ENCODE results near the gene CROCC.
A peak's percentile ranks its signal among the peaks of the same experiment; 100 is the strongest.
"Not testable (repeated sequence)": the region's sequence is repeated elsewhere in the genome, so short reads cannot be mapped to it uniquely, and the experiment has no call there.

Gene CROCC

GRCh38 chr1:16905868-16906702 lies 15.6 kb upstream of the CROCC start:
- no peak for DNase-seq
- H3K27ac Mint-ChIP-seq, result no peak overlapping the region
- no peaks in the 10 kb centered on the region for H3K9me3 Mint-ChIP-seq
- peaks cover 34% of the 10 kb centered on the region for H3K4me1 Mint-ChIP-seq (ENCODE audit: low read depth)
- H3K4me3 Mint-ChIP-seq, result no peak overlapping the region
- H3K27me3 Mint-ChIP-seq, result no peaks in the 10 kb centered on the region
- H3K36me3 Mint-ChIP-seq (ENCODE audit: low read depth), result no peaks in the 10 kb centered on the region

GRCh38 chr1:16906873-16907272 lies 14.9 kb upstream of the CROCC start:
- H3K9me3 Mint-ChIP-seq, result no peaks in the 10 kb centered on the region
- H3K4me1 Mint-ChIP-seq (ENCODE audit: low read depth), result peaks cover 28% of the 10 kb centered on the region
- no peak for DNase-seq
- no peak overlapping the region for H3K27ac Mint-ChIP-seq
- H3K27me3 Mint-ChIP-seq, result no peaks in the 10 kb centered on the region
- H3K4me3 Mint-ChIP-seq, result no peak overlapping the region
- no peaks in the 10 kb centered on the region for H3K36me3 Mint-ChIP-seq (ENCODE audit: low read depth)

- no peak overlapping the region for H3K27ac Mint-ChIP-seq
- H3K9me3 Mint-ChIP-seq, result no peaks in the 10 kb centered on the region
- H3K36me3 Mint-ChIP-seq (ENCODE audit: low read depth), result no peaks in the 10 kb centered on the region
- no peaks in the 10 kb centered on the region for H3K27me3 Mint-ChIP-seq
- H3K4me3 Mint-ChIP-seq, result no peak overlapping the region
- H3K4me1 Mint-ChIP-seq (ENCODE audit: low read depth), result peaks cover 30% of the 10 kb centered on the region
- no peak for DNase-seq
Measured at GRCh38 chr1:16907870-16908758, 13.6 kb upstream of the CROCC start.

GRCh38 chr1:16911851-16912721 lies 9.6 kb upstream of the CROCC start:
- H3K9me3 Mint-ChIP-seq; H3K4me3 Mint-ChIP-seq; H3K27me3 Mint-ChIP-seq; H3K27ac Mint-ChIP-seq; H3K36me3 Mint-ChIP-seq (ENCODE audit: low read depth): not testable (repeated sequence)
- peaks cover 43% of the 10 kb centered on the region for H3K4me1 Mint-ChIP-seq (ENCODE audit: low read depth)
- DNase-seq, result peak; percentile 43

DNA sequence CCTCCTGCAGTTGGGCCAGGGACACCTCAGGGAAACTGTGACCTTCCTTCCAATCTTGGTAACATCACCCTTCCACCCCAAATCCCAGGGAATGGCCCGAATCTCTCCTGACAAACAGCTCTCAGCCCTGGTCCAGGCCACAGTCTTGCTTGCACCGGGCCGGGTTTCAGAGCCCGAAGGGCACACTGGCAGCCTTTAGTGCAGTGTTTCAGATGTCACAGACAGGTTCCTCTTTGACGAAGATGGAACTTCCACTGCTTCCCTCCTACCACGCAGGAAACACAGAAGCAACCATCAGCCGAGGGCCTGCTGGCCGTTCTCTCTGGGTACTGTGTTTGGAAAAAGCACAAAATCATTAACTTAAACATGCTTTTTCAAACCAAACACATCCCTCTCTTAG lies 9.0 kb upstream of the CROCC start:
- H3K36me3 Mint-ChIP-seq (ENCODE audit: low read depth); H3K9me3 Mint-ChIP-seq; H3K27me3 Mint-ChIP-seq; H3K27ac Mint-ChIP-seq; DNase-seq: not testable (repeated sequence)
- peaks cover 38% of the 10 kb centered on the region for H3K4me1 Mint-ChIP-seq (ENCODE audit: low read depth)
- H3K4me3 Mint-ChIP-seq, result peak overlapping the region; percentile 75

DNA sequence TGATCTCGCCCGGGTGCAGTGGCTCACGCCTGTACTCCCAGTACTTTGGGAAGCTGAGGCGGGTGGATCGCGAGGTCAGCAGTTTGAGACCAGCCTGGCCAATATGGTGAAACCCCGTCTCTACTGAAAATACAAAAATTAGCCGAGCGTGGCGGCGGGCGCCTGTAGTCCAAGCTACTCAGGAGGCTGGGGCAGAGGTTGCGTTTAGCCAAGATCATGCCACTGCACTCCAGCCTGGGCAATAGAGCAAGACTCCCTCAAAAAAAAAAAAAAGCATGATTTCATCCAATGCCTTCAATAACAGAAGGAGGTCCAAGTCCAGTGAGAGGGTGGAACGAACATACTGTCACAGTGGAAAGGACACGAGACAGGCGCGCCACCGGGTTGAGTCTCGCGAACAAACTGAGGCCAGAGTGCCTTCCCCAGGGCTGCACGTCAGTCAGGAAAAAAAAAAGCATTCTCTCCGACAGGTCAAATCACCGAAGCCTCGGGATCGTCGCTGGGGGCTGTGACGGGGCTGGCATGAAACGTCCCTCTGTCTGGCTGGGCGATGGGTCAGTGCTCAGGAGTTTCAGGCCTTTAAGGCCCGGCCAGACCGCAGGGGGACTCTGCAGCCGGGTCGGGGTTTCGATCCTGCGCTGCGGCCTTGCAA lies 8.4 kb upstream of the CROCC start:
- Mint-ChIP-seq H3K36me3 (ENCODE audit: low read depth) (no peaks in the 10 kb centered on the region), H3K27ac (peak overlapping the region; percentile 67), H3K27me3 (no peaks in the 10 kb centered on the region), H3K4me1 (ENCODE audit: low read depth) (peaks cover 37% of the 10 kb centered on the region), H3K9me3 (no peaks in the 10 kb centered on the region), H3K4me3 (peak overlapping the region; percentile 75)
- DNase-seq, result no peak

GRCh38 chr1:16913833-16914662 lies 7.7 kb upstream of the CROCC start:
- H3K36me3 Mint-ChIP-seq (ENCODE audit: low read depth), result no peaks in the 10 kb centered on the region
- peak overlapping the region; percentile 76 for H3K27ac Mint-ChIP-seq
- peak; percentile 99 for DNase-seq
- no peaks in the 10 kb centered on the region for H3K9me3 Mint-ChIP-seq
- peaks cover 35% of the 10 kb centered on the region for H3K4me1 Mint-ChIP-seq (ENCODE audit: low read depth)
- no peaks in the 10 kb centered on the region for H3K27me3 Mint-ChIP-seq
- H3K4me3 Mint-ChIP-seq, result peak overlapping the region; percentile 87

DNA sequence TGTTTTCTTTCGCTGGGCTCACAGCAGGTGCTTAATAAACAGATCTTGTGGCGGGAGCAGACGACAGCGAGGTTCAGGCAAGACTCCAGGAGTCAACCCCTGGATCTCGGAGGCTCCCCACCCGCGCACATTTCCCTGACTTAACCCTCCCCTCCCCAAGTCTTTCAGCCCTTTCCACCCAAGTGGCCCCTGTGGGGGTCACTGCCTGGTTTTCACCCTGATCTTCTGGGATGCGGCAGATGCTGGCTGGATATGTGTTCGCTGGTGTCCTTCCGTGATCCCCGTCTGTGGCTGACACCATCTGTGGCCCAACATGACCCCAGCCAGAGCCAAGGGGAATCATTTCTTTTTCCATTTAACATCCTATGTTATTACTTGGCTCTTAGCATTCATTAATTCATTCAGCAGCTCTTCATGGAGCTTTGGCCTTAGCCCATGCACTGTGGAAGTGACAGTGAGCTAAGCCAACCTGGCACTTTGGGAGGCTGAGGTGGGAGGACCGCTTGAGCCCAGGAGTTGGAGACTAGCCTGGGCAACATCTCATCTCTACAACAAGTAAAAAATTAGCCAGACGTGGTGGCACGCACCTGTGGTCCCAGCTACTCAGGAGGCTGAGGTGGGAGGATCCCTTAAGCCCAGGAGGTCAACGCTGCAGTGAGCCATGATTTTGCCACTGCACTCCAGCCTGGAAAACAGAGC lies 6.7 kb upstream of the CROCC start:
- H3K9me3 Mint-ChIP-seq; H3K27me3 Mint-ChIP-seq; DNase-seq; H3K36me3 Mint-ChIP-seq (ENCODE audit: low read depth): not testable (repeated sequence)
- H3K4me3 Mint-ChIP-seq, result peak overlapping the region; percentile 87
- H3K4me1 Mint-ChIP-seq (ENCODE audit: low read depth), result peaks cover 33% of the 10 kb centered on the region
- peak overlapping the region; percentile 76 for H3K27ac Mint-ChIP-seq

DNA sequence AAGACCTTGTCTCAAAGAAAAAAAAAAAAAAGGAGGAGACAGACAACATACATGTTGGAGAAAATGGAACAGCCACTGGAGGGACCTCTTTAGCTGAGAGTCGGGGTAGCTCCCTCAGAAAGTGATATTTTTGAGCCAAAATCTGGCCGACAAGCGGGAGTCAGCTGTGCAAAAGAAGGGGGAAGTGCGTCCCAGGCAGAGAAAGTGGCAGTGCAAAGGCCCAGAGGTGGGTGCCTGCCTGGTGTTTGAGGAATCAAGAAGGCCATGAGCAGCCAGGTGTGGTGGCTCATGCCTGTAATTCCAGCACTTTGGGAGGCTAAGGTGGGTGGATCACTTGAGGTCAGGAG lies 6.1 kb upstream of the CROCC start:
- Mint-ChIP-seq H3K9me3 (no peaks in the 10 kb centered on the region), H3K36me3 (ENCODE audit: low read depth) (no peaks in the 10 kb centered on the region), H3K27ac (peak overlapping the region; percentile 76), H3K4me1 (ENCODE audit: low read depth) (peaks cover 33% of the 10 kb centered on the region), H3K27me3 (no peaks in the 10 kb centered on the region), H3K4me3 (peak overlapping the region; percentile 87)
- DNase-seq, result no peak

DNA sequence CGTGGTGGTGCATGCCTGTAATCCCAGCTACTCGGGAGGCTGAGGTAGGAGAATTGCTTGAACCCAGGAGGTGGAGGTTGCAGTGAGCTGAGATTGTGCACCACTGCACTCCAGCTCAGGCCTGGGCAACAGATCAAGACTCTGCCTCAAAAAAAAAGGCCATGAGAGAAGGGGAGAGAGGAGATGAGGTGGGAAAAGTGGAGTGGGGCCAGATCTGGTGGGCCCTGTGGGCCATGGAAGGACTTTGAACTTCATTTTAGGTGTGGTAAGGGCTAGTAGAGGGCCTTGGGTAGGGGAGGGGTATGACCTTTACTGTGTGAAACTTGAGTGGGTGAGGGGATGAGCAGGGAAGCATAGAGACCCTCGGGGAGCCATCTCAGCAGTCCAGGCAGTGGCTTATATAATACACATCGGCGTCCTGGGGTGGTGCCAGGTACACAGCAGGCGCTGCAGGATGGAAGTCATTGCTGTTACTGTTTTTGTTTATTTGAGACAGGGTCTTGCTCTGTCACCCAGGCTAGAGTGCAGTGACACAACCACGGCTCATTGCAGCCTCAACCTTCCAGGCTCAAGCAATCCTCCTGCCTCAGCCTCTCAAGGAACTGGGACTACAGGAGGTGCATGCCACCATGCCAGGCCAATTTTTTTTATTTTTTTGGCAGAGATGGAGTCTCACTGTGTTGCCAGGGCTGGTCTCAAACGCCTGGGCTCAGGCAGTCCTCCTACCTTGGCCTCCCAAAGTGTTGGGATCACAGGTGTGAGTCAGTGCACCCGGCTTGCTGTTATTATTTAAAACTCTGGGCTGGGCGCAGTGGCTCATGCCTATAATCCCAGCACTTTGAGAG lies 5.5 kb upstream of the CROCC start:
- peaks cover 37% of the 10 kb centered on the region for H3K4me1 Mint-ChIP-seq (ENCODE audit: low read depth)
- H3K27ac Mint-ChIP-seq; H3K27me3 Mint-ChIP-seq; H3K36me3 Mint-ChIP-seq (ENCODE audit: low read depth); DNase-seq; H3K9me3 Mint-ChIP-seq: not testable (repeated sequence)
- peak overlapping the region; percentile 15 for H3K4me3 Mint-ChIP-seq

DNA sequence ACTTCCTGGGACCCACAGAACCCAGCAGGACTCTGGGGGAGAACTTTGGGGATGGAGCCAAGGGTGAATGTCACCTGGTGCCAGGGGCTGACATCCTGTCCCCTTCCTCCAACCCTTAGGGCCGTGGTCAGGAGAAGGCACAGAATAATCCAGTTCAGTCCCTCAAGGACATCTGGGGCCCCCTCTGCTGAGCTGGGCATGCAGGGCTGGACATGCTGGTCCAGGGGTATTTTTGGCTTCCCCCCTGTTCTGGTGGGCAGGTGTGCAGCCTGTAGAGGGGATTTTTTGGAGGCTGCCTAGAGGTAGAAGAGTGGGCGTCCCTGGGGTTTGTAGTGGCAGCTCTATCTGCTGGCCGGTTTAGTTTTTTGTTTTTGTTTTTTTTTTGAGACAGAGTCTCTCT lies 3.4 kb upstream of the CROCC start:
- Mint-ChIP-seq H3K27ac (no peak overlapping the region), H3K4me3 (no peak overlapping the region), H3K36me3 (ENCODE audit: low read depth) (no peaks in the 10 kb centered on the region), H3K9me3 (no peaks in the 10 kb centered on the region), H3K4me1 (ENCODE audit: low read depth) (peaks cover 39% of the 10 kb centered on the region), H3K27me3 (no peaks in the 10 kb centered on the region)
- DNase-seq, result no peak

GRCh38 chr1:16918936-16919665 lies 2.6 kb upstream of the CROCC start:
- not testable (repeated sequence) for H3K4me3 Mint-ChIP-seq; H3K9me3 Mint-ChIP-seq; H3K36me3 Mint-ChIP-seq (ENCODE audit: low read depth); H3K27ac Mint-ChIP-seq; DNase-seq; H3K27me3 Mint-ChIP-seq
- H3K4me1 Mint-ChIP-seq (ENCODE audit: low read depth), result peaks cover 35% of the 10 kb centered on the region
